Measurements from ENCODE around the gene PIK3C2A.

GRCh38 chr11:17185938-17186337 lies 21.8 kb downstream of the PIK3C2A start:
- TF ChIP-seq EZH2 (IDR thresholded peaks at IDR 0.05) (no peak), FOXP2 (optimal IDR thresholded peaks at IDR 0.05; ENCODE audit: control extremely low read depth, extremely low read length, insufficient read depth) (no peak)
